ENCODE results near the gene RNF115.

RNF115 gene

GRCh38 chr1:145858901-145859490, 35.1 kb upstream of the RNF115 start, which contains the start of gene PIAS3:
TSS of gene PIAS3 (minus strand) at chr1:145859081. CDS start at chr1:145858990, 91 bp downstream.
- peaks cover 7 to 25% (median 20%) of the 10 kb centered on the region in 4 experiments for H3K36me3 ChIP-seq (ENCODE audit: control insufficient read depth in 4 of 4, insufficient read depth in 4 of 4, low read length in 3 of 4)
- DNase-seq, result peak; percentile 91 to 97 (median 94)
- H3K9me3 ChIP-seq (ENCODE audit: control extremely low read depth in 1 of 5, control insufficient read depth in 4 of 5, insufficient read depth in 2 of 5, low read depth in 1 of 5, low read length in 4 of 5), result no peaks in the 10 kb centered on the region
- ChIA-PET CTCF (interaction anchor here (0.8 to 10.4 kb wide), 14 partner anchors 12 to 157 kb away, joined by 3 to 157 read pairs (median 4); partner anchors contain the start of genes ITGA10 and NUDT17), POLR2A (interaction anchor here (0.6 to 2.6 kb wide), 7 partner anchors 9 to 105 kb away, joined by 3 to 12 read pairs (median 5); partner anchors contain the start of genes ANKRD34A, NUDT17, PEX11B and POLR3GL)
- H3K4me1 ChIP-seq (ENCODE audit: control extremely low read depth in 1 of 4, control insufficient read depth in 4 of 4, insufficient read depth in 4 of 4, low read length in 3 of 4), result peaks cover 0 to 17% (median 15%) of the 10 kb centered on the region in 4 experiments
- 0% methylated on average over 31 of the region's 42 CpGs for WGBS (ENCODE audit: insufficient coverage)
- peak within 1 kb of the TSS; percentile 17 to 82 for H3K27ac ChIP-seq (ENCODE audit: insufficient read depth in 1 of 2, low read depth in 1 of 2, low read length in 2 of 2, poor library complexity in 1 of 2, severe bottlenecking in 2 of 2)
- no peaks in the 10 kb centered on the region for H3K27me3 ChIP-seq (replicated peaks in 2 of 5; ENCODE audit: control insufficient read depth in 4 of 5, insufficient read depth in 5 of 5, low read length in 4 of 5)
- peak within 1 kb of the TSS; percentile 88 to 97 (median 92) for H3K4me3 ChIP-seq (ENCODE audit: control insufficient read depth in 1 of 7, extremely low read depth in 1 of 7, insufficient read depth in 4 of 7, low read depth in 2 of 7, low read length in 6 of 7)

- Histone ChIP-seq H3K9me3 (ENCODE audit: control extremely low read depth in 1 of 5, control insufficient read depth in 4 of 5, insufficient read depth in 2 of 5, low read depth in 1 of 5, low read length in 4 of 5) (no peaks in the 10 kb centered on the region), H3K4me1 (ENCODE audit: control extremely low read depth in 1 of 4, control insufficient read depth in 4 of 4, insufficient read depth in 4 of 4, low read length in 3 of 4) (peaks cover 0 to 17% (median 15%) of the 10 kb centered on the region in 4 experiments), H3K27me3 (replicated peaks in 2 of 5; ENCODE audit: control insufficient read depth in 4 of 5, insufficient read depth in 5 of 5, low read length in 4 of 5) (no peaks in the 10 kb centered on the region), H3K4me3 (ENCODE audit: control insufficient read depth in 1 of 7, extremely low read depth in 1 of 7, insufficient read depth in 4 of 7, low read depth in 2 of 7, low read length in 6 of 7) (peak overlapping the region; percentile 88 to 97 (median 92)), H3K27ac (ENCODE audit: insufficient read depth in 1 of 2, low read depth in 1 of 2, low read length in 2 of 2, poor library complexity in 1 of 2, severe bottlenecking in 2 of 2) (peak overlapping the region in 1 of 2 experiments; percentile 54), H3K36me3 (ENCODE audit: control insufficient read depth in 4 of 4, insufficient read depth in 4 of 4, low read length in 3 of 4) (peaks cover 7 to 31% (median 23%) of the 10 kb centered on the region in 4 experiments)
- POLR2A ChIA-PET, result interaction anchor here (0.6 to 2.6 kb wide), 7 partner anchors 9 to 106 kb away, joined by 3 to 12 read pairs (median 5); partner anchors contain the start of genes ANKRD34A, NUDT17, PEX11B and POLR3GL
- CTCF ChIA-PET, result interaction anchor here (0.8 to 10.4 kb wide), 14 partner anchors 11 to 158 kb away, joined by 3 to 157 read pairs (median 4); partner anchors contain the start of genes ITGA10 and NUDT17
- DNase-seq, result peak; percentile 29 to 92 (median 86)
- WGBS (ENCODE audit: insufficient coverage), result 0% methylated on average over 22 of the region's 35 CpGs
Observed at GRCh38 chr1:145858238-145858900, 34.5 kb upstream of the RNF115 start.

- no peak overlapping the region for H3K27ac ChIP-seq (ENCODE audit: insufficient read depth in 1 of 2, low read depth in 1 of 2, low read length in 2 of 2, poor library complexity in 1 of 2, severe bottlenecking in 2 of 2)
- no peaks in the 10 kb centered on the region for H3K27me3 ChIP-seq (replicated peaks in 2 of 5; ENCODE audit: control insufficient read depth in 4 of 5, insufficient read depth in 5 of 5, low read length in 4 of 5)
- H3K9me3 ChIP-seq (ENCODE audit: control extremely low read depth in 1 of 5, control insufficient read depth in 4 of 5, insufficient read depth in 2 of 5, low read depth in 1 of 5, low read length in 4 of 5), result no peaks in the 10 kb centered on the region
- ChIA-PET POLR2A (interaction anchor here (2.2 kb wide), 1 partner anchor 11 kb away, joined by 12 read pairs; the partner anchor contains the start of gene NUDT17), CTCF (interaction anchor here (0.6 to 10.4 kb wide), 6 partner anchors 10 to 159 kb away, joined by 3 to 157 read pairs (median 26); partner anchors contain the start of genes ITGA10 and NUDT17)
- peaks cover 9 to 39% (median 26%) of the 10 kb centered on the region in 4 experiments for H3K36me3 ChIP-seq (ENCODE audit: control insufficient read depth in 4 of 4, insufficient read depth in 4 of 4, low read length in 3 of 4)
- no peak overlapping the region for H3K4me3 ChIP-seq (ENCODE audit: control insufficient read depth in 1 of 7, extremely low read depth in 1 of 7, insufficient read depth in 4 of 7, low read depth in 2 of 7, low read length in 6 of 7)
- no peak for DNase-seq
- WGBS (ENCODE audit: insufficient coverage), result 88% methylated on average over 1 of the region's 4 CpGs
- peaks cover 0 to 17% (median 15%) of the 10 kb centered on the region in 4 experiments for H3K4me1 ChIP-seq (ENCODE audit: control extremely low read depth in 1 of 4, control insufficient read depth in 4 of 4, insufficient read depth in 4 of 4, low read length in 3 of 4)
Observed at GRCh38 chr1:145857170-145857569, 33.3 kb upstream of the RNF115 start.

GRCh38 chr1:145855426-145855948, 31.6 kb upstream of the RNF115 start:
- WGBS (ENCODE audit: insufficient coverage), result 88% methylated on average over 5 of the region's 7 CpGs
- Histone ChIP-seq H3K27ac (ENCODE audit: insufficient read depth in 1 of 2, low read depth in 1 of 2, low read length in 2 of 2, poor library complexity in 1 of 2, severe bottlenecking in 2 of 2) (no peak overlapping the region), H3K9me3 (ENCODE audit: control extremely low read depth in 1 of 5, control insufficient read depth in 4 of 5, insufficient read depth in 2 of 5, low read depth in 1 of 5, low read length in 4 of 5) (no peaks in the 10 kb centered on the region), H3K4me1 (ENCODE audit: control extremely low read depth in 1 of 4, control insufficient read depth in 4 of 4, insufficient read depth in 4 of 4, low read length in 3 of 4) (peaks cover 0 to 17% (median 15%) of the 10 kb centered on the region in 4 experiments), H3K4me3 (ENCODE audit: control insufficient read depth in 1 of 7, extremely low read depth in 1 of 7, insufficient read depth in 4 of 7, low read depth in 2 of 7, low read length in 6 of 7) (no peak overlapping the region), H3K27me3 (replicated peaks in 2 of 5; ENCODE audit: control insufficient read depth in 4 of 5, insufficient read depth in 5 of 5, low read length in 4 of 5) (no peaks in the 10 kb centered on the region), H3K36me3 (ENCODE audit: control insufficient read depth in 4 of 4, insufficient read depth in 4 of 4, low read length in 3 of 4) (peaks cover 12 to 54% (median 36%) of the 10 kb centered on the region in 4 experiments)
- ChIA-PET POLR2A (no interaction called here), CTCF (interaction anchor here (0.8 to 10.4 kb wide), 4 partner anchors 8 to 135 kb away, joined by 3 to 157 read pairs (median 3); partner anchors contain the start of gene NUDT17)
- no peak for DNase-seq

GRCh38 chr1:145849356-145850160, 25.7 kb upstream of the RNF115 start:
- Histone ChIP-seq H3K36me3 (ENCODE audit: control insufficient read depth in 4 of 4, insufficient read depth in 4 of 4, low read length in 3 of 4) (peaks cover 8 to 68% (median 43%) of the 10 kb centered on the region in 4 experiments), H3K27ac (ENCODE audit: insufficient read depth in 1 of 2, low read depth in 1 of 2, low read length in 2 of 2, poor library complexity in 1 of 2, severe bottlenecking in 2 of 2) (no peak overlapping the region), H3K4me1 (ENCODE audit: control extremely low read depth in 1 of 4, control insufficient read depth in 4 of 4, insufficient read depth in 4 of 4, low read length in 3 of 4) (peaks cover 0 to 20% (median 16%) of the 10 kb centered on the region in 4 experiments), H3K4me3 (ENCODE audit: control insufficient read depth in 1 of 7, extremely low read depth in 1 of 7, insufficient read depth in 4 of 7, low read depth in 2 of 7, low read length in 6 of 7) (no peak overlapping the region), H3K27me3 (replicated peaks in 2 of 5; ENCODE audit: control insufficient read depth in 4 of 5, insufficient read depth in 5 of 5, low read length in 4 of 5) (no peaks in the 10 kb centered on the region), H3K9me3 (ENCODE audit: control extremely low read depth in 1 of 5, control insufficient read depth in 4 of 5, insufficient read depth in 2 of 5, low read depth in 1 of 5, low read length in 4 of 5) (no peaks in the 10 kb centered on the region)
- peak in 2 of 3 donors; percentile 14 to 22 for DNase-seq
- ChIA-PET POLR2A (interaction anchor here (1.9 kb wide), 1 partner anchor 9 kb away, joined by 12 read pairs; the partner anchor contains the start of gene PIAS3), CTCF (interaction anchor here (0.9 to 10.3 kb wide), 13 partner anchors 10 to 170 kb away, joined by 3 to 157 read pairs (median 9); partner anchors contain the start of genes ITGA10 and PIAS3)
- 97% methylated on average over 9 of the region's 15 CpGs for WGBS (ENCODE audit: insufficient coverage)

- Histone ChIP-seq H3K36me3 (ENCODE audit: control insufficient read depth in 4 of 4, insufficient read depth in 4 of 4, low read length in 3 of 4) (peaks cover 10 to 56% (median 39%) of the 10 kb centered on the region in 4 experiments), H3K4me1 (ENCODE audit: control extremely low read depth in 1 of 4, control insufficient read depth in 4 of 4, insufficient read depth in 4 of 4, low read length in 3 of 4) (peaks cover 0 to 24% (median 17%) of the 10 kb centered on the region in 4 experiments), H3K9me3 (ENCODE audit: control extremely low read depth in 1 of 5, control insufficient read depth in 4 of 5, insufficient read depth in 2 of 5, low read depth in 1 of 5, low read length in 4 of 5) (no peaks in the 10 kb centered on the region), H3K27ac (ENCODE audit: insufficient read depth in 1 of 2, low read depth in 1 of 2, low read length in 2 of 2, poor library complexity in 1 of 2, severe bottlenecking in 2 of 2) (no peak overlapping the region), H3K4me3 (ENCODE audit: control insufficient read depth in 1 of 7, extremely low read depth in 1 of 7, insufficient read depth in 4 of 7, low read depth in 2 of 7, low read length in 6 of 7) (no peak overlapping the region), H3K27me3 (replicated peaks in 2 of 5; ENCODE audit: control insufficient read depth in 4 of 5, insufficient read depth in 5 of 5, low read length in 4 of 5) (no peaks in the 10 kb centered on the region)
- 94% methylated on average over 3 of the region's 3 CpGs for WGBS (ENCODE audit: insufficient coverage)
- CTCF ChIA-PET, result interaction anchor here (1.2 to 10.3 kb wide), 16 partner anchors 12 to 170 kb away, joined by 3 to 157 read pairs (median 10); partner anchors contain the start of genes ITGA10, PEX11B, PIAS3 and TXNIP
- DNase-seq, result no peak
- POLR2A ChIA-PET, result interaction anchor here (0.6 kb wide), 1 partner anchor 23 kb away, joined by 3 read pairs; no protein-coding TSS in a partner anchor
Observed at GRCh38 chr1:145847827-145848226, 23.9 kb upstream of the RNF115 start.

Measured in common myeloid progenitor, CD34-positive (primary cell).